CD4-positive, alpha-beta T cell (primary cell): ENCODE measurements around the gene DNAJB11. TPM values are rescaled to one million over a fixed set of nuclear protein-coding genes. Genes with fewer than 3 reads are reported as not detected.
"Not testable (repeated sequence)": the region's sequence is repeated elsewhere in the genome, so short reads cannot be mapped to it uniquely, and the experiment has no call there.

Source experiments
- ATAC-seq: fragments of 200-7000 bp; cut with Tn5 transposase; one replicate; pipeline ENCODE4 v1.10.0; 2022; ENCODE audit warnings: mild to moderate bottlenecking; ENCODE audit not compliant: poor library complexity
- CTCF ChIA-PET: fragments of 350-600 bp; sonication (Branson Sonifier 250); formaldehyde crosslinking; loops from one replicate; lab custom pipeline; 2021; ENCODE audit warnings: antibody characterized with exemption, inconsistent platforms; lab: Charles Lee
- POLR2A ChIA-PET: fragments of 350-600 bp; sonication (Branson Sonifier 250); formaldehyde crosslinking; loops from one replicate; lab custom pipeline; 2021; ENCODE audit warnings: antibody characterized with exemption, inconsistent platforms; lab: Charles Lee
- DNase-seq, 14 experiments: peaks; one replicate each; pipeline ENCODE4 v3.0.0-alpha.2; 2013 to 2020; ENCODE audit warnings: mixed read lengths in 2 of 14
- H3K27ac ChIP-seq, 2 donors: one replicate each; pipeline versions ENCODE4 v1.5.1 to v1.7.0; 2013; ENCODE audit warnings: low read length in 2 of 2, low read depth in 1 of 2, mild to moderate bottlenecking in 1 of 2
- H3K27me3 ChIP-seq, 2 experiments: 1 replicate in 1 of 2; 2 replicates in 1 of 2; pipeline versions ENCODE4 v1.6.1 to v1.7.0; 2013; ENCODE audit warnings: low read length in 2 of 2, control low read depth in 1 of 2, mild to moderate bottlenecking in 1 of 2, moderate library complexity in 1 of 2; ENCODE audit not compliant: insufficient read depth in 2 of 2, control insufficient read depth in 1 of 2
- H3K36me3 ChIP-seq: one replicate; pipeline ENCODE4 v1.6.1; 2013; ENCODE audit warnings: low read length, control low read depth; ENCODE audit not compliant: insufficient read depth
- H3K4me1 ChIP-seq: one replicate; pipeline ENCODE4 v1.6.1; 2013; ENCODE audit warnings: low read length, control low read depth; ENCODE audit not compliant: insufficient read depth
- H3K4me3 ChIP-seq: one replicate; pipeline ENCODE4 v1.5.1; 2013; ENCODE audit warnings: mild to moderate bottlenecking, low read length, moderate library complexity
- H3K9me3 ChIP-seq, 2 experiments: 1 replicate in 1 of 2; 2 replicates in 1 of 2; pipeline versions ENCODE4 v1.6.1 to v1.7.0; 2013; ENCODE audit warnings: low read length in 2 of 2, mild to moderate bottlenecking in 2 of 2, control low read depth in 1 of 2, moderate library complexity in 1 of 2; ENCODE audit not compliant: control insufficient read depth in 1 of 2, insufficient read depth in 1 of 2
- H3K27ac Mint-ChIP-seq: one replicate; pipeline ENCODE4 v1.8.0; 2020; ENCODE audit warnings: mixed read lengths
- H3K27me3 Mint-ChIP-seq: one replicate; pipeline ENCODE4 v1.8.0; 2021; ENCODE audit warnings: mixed read lengths
- H3K36me3 Mint-ChIP-seq: one replicate; pipeline ENCODE4 v1.8.0; 2021; ENCODE audit warnings: low read depth, mixed read lengths
- H3K4me1 Mint-ChIP-seq: one replicate; pipeline ENCODE4 v1.8.0; 2021; ENCODE audit warnings: low read depth, mixed read lengths
- H3K4me3 Mint-ChIP-seq: one replicate; pipeline ENCODE4 v1.8.0; 2020; ENCODE audit warnings: mild to moderate bottlenecking, mixed read lengths
- H3K9me3 Mint-ChIP-seq: one replicate; pipeline ENCODE4 v1.8.0; 2020; ENCODE audit warnings: mixed read lengths
- CTCF ChIP-seq: fragments of 200-600 bp; IDR thresholded peaks from one replicate; pipeline ENCODE4 v1.8.0; 2022; ENCODE audit warnings: antibody characterized with exemption, mild to moderate bottlenecking
- intact Hi-C, 2 experiments: fragments of 100-400 bp; cut with DNase I in 1 of 2; cut with micrococcal nuclease in 1 of 2; formaldehyde crosslinking; loops; one replicate each; pipeline versions ENCODE4 v1.15.1 to v1.9.0; 2023 to 2025; cut with DNase I, micrococcal nuclease
- total RNA-seq, 174 experiments: library from RNA in 2 of 174; stranded (reverse) in 2 of 174; gene quantifications; one replicate each; pipeline ENCODE4 v1.2.3 and lab custom pipeline; 2021 to 2026

DNAJB11 gene
- total RNA-seq, 2 experiments from 2014 or later: 69.3 to 70.3 TPM

- Histone ChIP-seq H3K27ac (no peak overlapping the region), H3K27me3 (no peaks in the 10 kb centered on the region), H3K4me1 (peaks cover 18% of the 10 kb centered on the region), H3K4me3 (no peak overlapping the region), H3K9me3 (no peaks in the 10 kb centered on the region), H3K36me3 (no peaks in the 10 kb centered on the region)
- intact Hi-C loops: no loop called here
- Mint-ChIP-seq H3K9me3 (no peaks in the 10 kb centered on the region), H3K27ac (no peak overlapping the region), H3K36me3 (no peaks in the 10 kb centered on the region), H3K4me1 (peaks cover 40% of the 10 kb centered on the region), H3K27me3 (no peaks in the 10 kb centered on the region), H3K4me3 (no peak overlapping the region)
- DNase-seq (no peak), ATAC-seq (no peak)
- TF ChIP-seq CTCF: no peak
- CTCF ChIA-PET: no interaction called here
- POLR2A ChIA-PET: no interaction called here
These were observed 44.3 kb upstream of the DNAJB11 start for GRCh38 chr3:186526256-186526606.

- ChIA-PET POLR2A (interaction anchor here (1.2 kb wide), 1 partner anchor 11 kb away, joined by 4 read pairs; no protein-coding TSS in a partner anchor), CTCF (interaction anchor here (0.8 to 1.4 kb wide), 3 partner anchors 9 to 553 kb away, joined by 3 to 4 read pairs (median 3); no protein-coding TSS in a partner anchor)
- Histone ChIP-seq H3K4me3 (no peak overlapping the region), H3K4me1 (peaks cover 31% of the 10 kb centered on the region), H3K27me3 (no peaks in the 10 kb centered on the region), H3K27ac (no peak overlapping the region), H3K9me3 (no peaks in the 10 kb centered on the region), H3K36me3 (no peaks in the 10 kb centered on the region)
- ATAC-seq (no peak), DNase-seq (no peak)
- H3K4me3 Mint-ChIP-seq: no peak overlapping the region
- intact Hi-C loops: no loop called here
- peaks cover 53% of the 10 kb centered on the region for H3K4me1 Mint-ChIP-seq
- TF ChIP-seq CTCF: no peak
- no peak overlapping the region for H3K27ac Mint-ChIP-seq
- H3K27me3 Mint-ChIP-seq: no peaks in the 10 kb centered on the region
- H3K36me3 Mint-ChIP-seq: no peaks in the 10 kb centered on the region
- no peaks in the 10 kb centered on the region for H3K9me3 Mint-ChIP-seq
These were observed 41.1 kb upstream of the DNAJB11 start for GRCh38 chr3:186529201-186529999.

GRCh38 chr3:186530415-186530814 is 40.1 kb upstream of the DNAJB11 start:
- peaks cover 57% of the 10 kb centered on the region for H3K4me1 Mint-ChIP-seq
- H3K36me3 ChIP-seq: no peaks in the 10 kb centered on the region
- no peak overlapping the region for H3K4me3 ChIP-seq
- H3K4me1 ChIP-seq: peaks cover 33% of the 10 kb centered on the region
- ChIA-PET CTCF (no interaction called here), POLR2A (interaction anchor here (1.0 kb wide), 1 partner anchor 11 kb away, joined by 3 read pairs; no protein-coding TSS in a partner anchor)
- H3K27ac ChIP-seq: no peak overlapping the region
- no peak for DNase-seq
- no peaks in the 10 kb centered on the region for H3K36me3 Mint-ChIP-seq
- intact Hi-C loops: loop anchor here in 1 of 2 experiments (10.0 kb wide), 1 partner anchor 416 kb away; no protein-coding TSS in a partner anchor
- no peaks in the 10 kb centered on the region for H3K9me3 ChIP-seq
- no peak overlapping the region for H3K27ac Mint-ChIP-seq
- no peaks in the 10 kb centered on the region for H3K27me3 Mint-ChIP-seq
- H3K27me3 ChIP-seq: no peaks in the 10 kb centered on the region
- H3K4me3 Mint-ChIP-seq: no peak overlapping the region
- ATAC-seq: no peak
- no peaks in the 10 kb centered on the region for H3K9me3 Mint-ChIP-seq
- TF ChIP-seq CTCF: no peak

GRCh38 chr3:186531694-186532093 is 38.8 kb upstream of the DNAJB11 start:
- H3K27ac Mint-ChIP-seq, H3K36me3 ChIP-seq, H3K4me3 Mint-ChIP-seq, H3K27ac ChIP-seq, ATAC-seq, POLR2A ChIA-PET, H3K27me3 Mint-ChIP-seq, DNase-seq, H3K27me3 ChIP-seq, H3K4me3 ChIP-seq, H3K9me3 ChIP-seq, H3K9me3 Mint-ChIP-seq, H3K36me3 Mint-ChIP-seq, CTCF ChIA-PET: not testable (repeated sequence)
- intact Hi-C loops: loop anchor here in 1 of 2 experiments (10.0 kb wide), 1 partner anchor 417 kb away; no protein-coding TSS in a partner anchor
- peaks cover 33% of the 10 kb centered on the region for H3K4me1 ChIP-seq
- H3K4me1 Mint-ChIP-seq: peaks cover 51% of the 10 kb centered on the region
